HK-2 (cell line): ENCODE data around the gene GOLGA6L9.
"Not testable (repeated sequence)": the region's sequence is repeated elsewhere in the genome, so short reads cannot be mapped to it uniquely, and the experiment has no call there.

Experiments
- DNase-seq: peaks from one replicate; pipeline ENCODE4 v3.0.0-alpha.2; 2018; ENCODE audit not compliant: unreplicated experiment

Gene GOLGA6L9

GRCh38 chr15:82469381-82469780 is 39.8 kb downstream of the GOLGA6L9 start:
- DNase-seq = not testable (repeated sequence)

GRCh38 chr15:82472269-82472982 is 42.8 kb downstream of the GOLGA6L9 start:
- DNase-seq = not testable (repeated sequence)

DNA sequence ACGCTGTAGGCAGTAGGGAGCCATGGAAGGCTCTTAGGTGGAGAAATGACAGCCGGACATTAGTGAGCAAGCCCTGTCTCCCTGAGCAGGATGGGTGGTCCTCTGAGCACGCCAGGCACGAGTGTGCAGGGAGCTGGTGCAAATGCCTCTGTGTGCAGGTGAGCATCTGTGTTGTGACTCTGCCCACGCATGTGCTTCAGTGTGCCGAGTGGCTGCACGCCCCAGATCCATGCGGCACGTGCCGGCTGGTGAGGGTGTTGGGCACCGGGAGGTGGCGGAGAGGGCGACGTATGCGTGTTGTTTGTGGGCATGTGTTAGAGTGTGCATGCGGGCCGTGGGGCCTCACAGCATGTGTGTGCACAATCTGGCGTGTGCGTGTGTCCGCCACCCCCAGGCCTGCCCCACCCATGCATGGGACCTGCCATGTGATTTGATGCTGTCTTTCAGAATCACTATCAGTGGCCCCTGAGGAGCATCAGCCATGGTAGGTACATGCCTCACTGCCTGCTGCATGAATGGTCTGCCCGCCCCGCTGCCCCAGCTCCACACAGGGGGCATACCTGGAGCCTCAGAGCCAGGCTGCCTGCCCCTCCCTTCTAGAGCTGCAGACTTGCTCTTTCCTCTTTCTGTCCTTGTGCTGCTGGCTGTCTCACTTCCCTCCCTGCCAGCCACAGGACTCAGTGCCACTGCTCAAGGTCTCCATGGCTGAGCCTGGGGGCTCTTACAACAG is 45.1 kb downstream of the GOLGA6L9 start:
- not testable (repeated sequence) for DNase-seq

DNA sequence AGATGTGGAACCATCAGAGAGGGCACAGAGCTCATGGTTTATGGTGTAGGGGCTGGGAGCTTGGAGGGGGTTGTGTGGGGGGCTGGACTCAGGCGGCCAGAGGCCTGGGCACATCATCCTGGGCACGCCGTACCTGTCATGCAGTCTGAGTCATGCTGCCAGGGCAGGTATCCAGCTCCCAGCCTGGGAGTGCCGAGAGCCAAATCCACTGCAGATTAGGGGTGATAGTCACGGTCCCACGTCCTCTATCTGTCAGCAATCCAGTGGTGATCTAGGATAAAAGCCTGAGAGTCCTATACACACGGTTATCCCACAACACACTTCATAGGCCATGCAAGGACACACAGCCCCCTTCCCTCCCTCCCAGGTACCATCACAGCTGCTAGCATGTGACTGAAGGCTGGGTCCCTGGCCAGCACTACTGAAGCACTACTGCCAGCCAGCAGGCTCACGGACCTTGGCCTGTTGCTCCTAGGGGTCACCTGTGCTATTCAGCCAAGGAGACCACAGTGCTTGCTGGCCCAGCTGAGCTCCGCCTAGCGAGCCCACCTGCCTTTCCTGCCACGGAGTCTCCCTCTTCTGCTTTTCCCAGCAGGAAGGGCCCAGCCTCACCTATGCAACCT is 45.8 kb downstream of the GOLGA6L9 start:
- not testable (repeated sequence) for DNase-seq

DNA sequence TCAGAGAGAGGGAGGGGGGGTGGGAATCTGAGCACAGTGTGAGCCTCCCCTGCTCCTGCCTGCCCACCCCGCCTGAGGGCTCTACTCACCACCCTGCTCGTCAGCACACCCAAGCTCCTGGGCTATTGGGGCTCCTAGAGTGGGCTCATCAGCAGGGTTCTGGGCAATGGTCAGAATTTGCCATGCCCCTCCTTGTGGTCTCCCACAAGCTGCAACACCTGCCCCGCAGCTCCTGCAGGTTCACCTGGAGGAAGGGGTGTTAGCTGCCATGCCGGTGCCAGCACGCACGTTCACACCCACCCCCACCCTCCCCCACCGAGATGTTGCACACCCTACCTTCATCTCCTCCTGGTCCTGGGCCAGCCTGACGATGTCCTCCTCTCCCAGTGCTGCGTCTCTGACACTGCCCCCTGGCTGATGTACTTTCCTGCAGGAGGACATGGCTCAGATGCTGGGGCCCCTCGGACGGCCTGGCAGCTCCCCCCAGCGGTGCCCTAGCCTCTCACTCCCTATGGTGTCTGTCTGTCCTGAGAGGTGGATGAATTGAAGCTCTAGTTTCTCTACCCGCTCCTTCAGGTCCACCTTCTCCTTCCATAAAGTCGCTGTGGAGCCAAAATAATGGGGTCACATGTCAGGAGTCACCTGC is 47.2 kb downstream of the GOLGA6L9 start:
- not testable (repeated sequence) for DNase-seq

- DNase-seq = not testable (repeated sequence)
These were observed 47.9 kb downstream of the GOLGA6L9 start for GRCh38 chr15:82477343-82478057.
